ENCODE data around the gene TMEM45B.

TMEM45B gene

DNA sequence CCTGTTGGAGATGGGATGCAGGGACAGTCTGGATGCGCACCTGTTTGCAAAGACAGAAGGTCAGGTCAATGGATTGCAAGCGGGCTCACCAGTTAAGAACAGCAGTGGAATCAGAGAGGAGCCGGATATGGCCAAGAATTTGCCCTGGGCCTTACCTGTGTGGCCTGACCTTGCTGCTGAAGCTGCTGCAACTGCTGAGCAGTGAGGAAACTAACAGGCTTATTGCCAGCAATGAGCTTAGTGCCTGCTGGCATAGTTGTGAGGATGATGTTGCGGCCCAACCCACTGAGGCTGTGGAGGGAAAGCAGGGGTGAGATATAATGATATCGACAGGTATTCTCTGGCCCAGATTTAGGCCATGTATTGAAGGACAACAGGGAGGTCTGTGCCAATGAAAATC is 49.2 kb downstream of the TMEM45B start:
- TF ChIP-seq SIN3A (IDR thresholded peaks at IDR 0.05; ENCODE audit: borderline replicate concordance, insufficient read depth, low read length) = no peak
- no peak for TF ChIP-seq TAF1 (IDR thresholded peaks at IDR 0.05; ENCODE audit: borderline replicate concordance, insufficient read depth, low read length)
- TF ChIP-seq POLR2AphosphoS5 (IDR thresholded peaks at IDR 0.05; ENCODE audit: low read depth, low read length) = no peak
- TF ChIP-seq, protein P1, sequence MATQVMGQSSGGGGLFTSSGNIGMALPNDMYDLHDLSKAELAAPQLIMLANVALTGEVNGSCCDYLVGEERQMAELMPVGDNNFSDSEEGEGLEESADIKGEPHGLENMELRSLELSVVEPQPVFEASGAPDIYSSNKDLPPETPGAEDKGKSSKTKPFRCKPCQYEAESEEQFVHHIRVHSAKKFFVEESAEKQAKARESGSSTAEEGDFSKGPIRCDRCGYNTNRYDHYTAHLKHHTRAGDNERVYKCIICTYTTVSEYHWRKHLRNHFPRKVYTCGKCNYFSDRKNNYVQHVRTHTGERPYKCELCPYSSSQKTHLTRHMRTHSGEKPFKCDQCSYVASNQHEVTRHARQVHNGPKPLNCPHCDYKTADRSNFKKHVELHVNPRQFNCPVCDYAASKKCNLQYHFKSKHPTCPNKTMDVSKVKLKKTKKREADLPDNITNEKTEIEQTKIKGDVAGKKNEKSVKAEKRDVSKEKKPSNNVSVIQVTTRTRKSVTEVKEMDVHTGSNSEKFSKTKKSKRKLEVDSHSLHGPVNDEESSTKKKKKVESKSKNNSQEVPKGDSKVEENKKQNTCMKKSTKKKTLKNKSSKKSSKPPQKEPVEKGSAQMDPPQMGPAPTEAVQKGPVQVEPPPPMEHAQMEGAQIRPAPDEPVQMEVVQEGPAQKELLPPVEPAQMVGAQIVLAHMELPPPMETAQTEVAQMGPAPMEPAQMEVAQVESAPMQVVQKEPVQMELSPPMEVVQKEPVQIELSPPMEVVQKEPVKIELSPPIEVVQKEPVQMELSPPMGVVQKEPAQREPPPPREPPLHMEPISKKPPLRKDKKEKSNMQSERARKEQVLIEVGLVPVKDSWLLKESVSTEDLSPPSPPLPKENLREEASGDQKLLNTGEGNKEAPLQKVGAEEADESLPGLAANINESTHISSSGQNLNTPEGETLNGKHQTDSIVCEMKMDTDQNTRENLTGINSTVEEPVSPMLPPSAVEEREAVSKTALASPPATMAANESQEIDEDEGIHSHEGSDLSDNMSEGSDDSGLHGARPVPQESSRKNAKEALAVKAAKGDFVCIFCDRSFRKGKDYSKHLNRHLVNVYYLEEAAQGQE (IDR thresholded peaks at IDR 0.05; ENCODE audit: insufficient read depth in 1 of 2, low read depth in 2 of 2, low read length in 2 of 2) = no peak
- TF ChIP-seq FOXP2 (optimal IDR thresholded peaks at IDR 0.05; ENCODE audit: borderline replicate concordance, extremely low read depth, extremely low read length, insufficient read depth) = no peak

DNA sequence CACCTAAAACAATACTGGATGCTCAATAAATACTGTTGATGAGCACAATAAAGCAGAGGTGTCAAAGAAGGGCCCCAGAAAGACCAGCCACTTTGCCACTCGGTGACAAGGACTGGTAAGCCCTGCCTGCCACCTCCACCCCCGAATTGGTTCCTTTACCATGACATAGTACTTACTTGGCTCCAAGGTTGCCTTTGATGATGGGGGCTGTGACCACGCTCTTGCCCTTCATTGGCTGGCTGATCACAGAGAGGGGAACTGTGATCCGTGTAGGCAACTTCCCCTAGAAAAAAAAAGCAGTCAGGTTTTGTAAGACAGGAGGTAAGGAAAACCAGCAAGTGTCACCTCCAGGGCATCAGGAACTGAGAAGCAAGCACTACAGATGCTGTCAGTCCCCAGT is 50.1 kb downstream of the TMEM45B start:
- TF ChIP-seq, protein P1 (IDR thresholded peaks at IDR 0.05; ENCODE audit: insufficient read depth in 1 of 2, low read depth in 2 of 2, low read length in 2 of 2) = no peak
- TF ChIP-seq SIN3A (IDR thresholded peaks at IDR 0.05; ENCODE audit: borderline replicate concordance, insufficient read depth, low read length) = no peak
- TF ChIP-seq POLR2AphosphoS5 (IDR thresholded peaks at IDR 0.05; ENCODE audit: low read depth, low read length) = no peak
- TF ChIP-seq TAF1 (IDR thresholded peaks at IDR 0.05; ENCODE audit: borderline replicate concordance, insufficient read depth, low read length) = no peak
- TF ChIP-seq FOXP2 (optimal IDR thresholded peaks at IDR 0.05; ENCODE audit: borderline replicate concordance, extremely low read depth, extremely low read length, insufficient read depth) = no peak

DNA sequence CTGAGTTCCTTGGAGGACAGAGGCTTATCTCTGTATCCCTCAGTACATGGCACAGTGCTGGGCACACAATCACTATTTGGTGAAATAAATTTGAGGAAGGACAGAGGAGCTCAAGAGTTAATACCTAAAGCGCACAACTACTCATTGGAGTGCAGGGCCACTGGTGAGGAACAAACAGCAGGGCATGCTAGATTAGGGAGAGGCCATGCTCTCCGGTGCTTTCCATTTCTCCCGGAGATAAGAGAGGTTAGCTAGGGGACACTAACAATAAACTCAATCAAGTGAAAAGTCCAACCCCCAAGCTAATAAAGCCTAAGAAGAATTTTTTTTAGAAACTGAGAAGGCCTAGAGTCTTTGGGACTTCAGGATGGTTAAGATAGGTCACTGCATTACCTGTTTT is 50.7 kb downstream of the TMEM45B start:
- TF ChIP-seq, protein P1 (IDR thresholded peaks at IDR 0.05; ENCODE audit: insufficient read depth in 1 of 2, low read depth in 2 of 2, low read length in 2 of 2) = no peak
- no peak for TF ChIP-seq FOXP2 (optimal IDR thresholded peaks at IDR 0.05; ENCODE audit: borderline replicate concordance, extremely low read depth, extremely low read length, insufficient read depth)
- no peak for TF ChIP-seq SIN3A (IDR thresholded peaks at IDR 0.05; ENCODE audit: borderline replicate concordance, insufficient read depth, low read length)
- no peak for TF ChIP-seq POLR2AphosphoS5 (IDR thresholded peaks at IDR 0.05; ENCODE audit: low read depth, low read length)
- TF ChIP-seq TAF1 (IDR thresholded peaks at IDR 0.05; ENCODE audit: borderline replicate concordance, insufficient read depth, low read length) = no peak

DNA sequence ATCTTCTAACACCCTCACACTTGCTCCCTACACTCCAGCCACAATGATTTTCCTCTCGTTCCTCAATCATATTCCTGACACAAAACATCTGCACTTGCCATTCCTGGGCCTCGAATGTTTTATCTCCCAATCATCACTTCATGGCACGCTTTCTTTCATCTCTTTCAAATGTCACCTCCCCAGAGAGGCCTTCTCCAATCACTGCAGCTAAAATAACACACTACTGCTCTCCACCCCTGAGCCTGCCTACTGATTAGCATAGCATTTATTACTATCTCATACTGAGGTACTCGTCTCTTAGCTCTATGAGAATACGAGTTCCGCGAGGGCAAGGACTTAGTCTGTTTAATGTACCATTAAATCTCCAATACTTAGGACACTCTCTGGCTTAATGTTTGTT is 56.3 kb downstream of the TMEM45B start:
- TF ChIP-seq TAF1 (IDR thresholded peaks at IDR 0.05; ENCODE audit: borderline replicate concordance, insufficient read depth, low read length) (no peak), SIN3A (IDR thresholded peaks at IDR 0.05; ENCODE audit: borderline replicate concordance, insufficient read depth, low read length) (no peak), FOXP2 (optimal IDR thresholded peaks at IDR 0.05; ENCODE audit: borderline replicate concordance, extremely low read depth, extremely low read length, insufficient read depth) (no peak), POLR2AphosphoS5 (IDR thresholded peaks at IDR 0.05; ENCODE audit: low read depth, low read length) (no peak)
- TF ChIP-seq, protein P1 (IDR thresholded peaks at IDR 0.05; ENCODE audit: insufficient read depth in 1 of 2, low read depth in 2 of 2, low read length in 2 of 2) = no peak

DNA sequence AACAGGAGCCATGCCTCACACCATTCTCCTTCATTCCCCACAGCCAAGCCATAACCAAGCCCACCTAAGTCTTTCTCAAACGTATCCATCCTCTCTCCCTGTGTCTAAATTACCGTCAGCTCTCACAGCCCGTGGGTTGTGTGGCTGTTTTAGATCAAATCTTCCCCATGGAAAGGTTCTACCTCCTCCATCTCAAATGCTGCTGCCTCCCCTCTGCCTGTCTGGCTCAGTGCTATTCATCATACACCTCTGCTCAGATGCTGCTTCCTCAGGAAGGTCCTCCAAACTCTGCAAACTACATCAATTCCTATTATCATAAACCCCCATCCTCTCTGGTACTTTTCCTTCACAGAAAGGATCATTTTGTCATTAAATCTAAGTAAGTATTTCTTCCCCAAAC is 64.7 kb downstream of the TMEM45B start:
- TF ChIP-seq, protein P1 (IDR thresholded peaks at IDR 0.05; ENCODE audit: insufficient read depth in 1 of 2, low read depth in 2 of 2, low read length in 2 of 2) = no peak
- TF ChIP-seq POLR2AphosphoS5 (IDR thresholded peaks at IDR 0.05; ENCODE audit: low read depth, low read length) (no peak), TAF1 (IDR thresholded peaks at IDR 0.05; ENCODE audit: borderline replicate concordance, insufficient read depth, low read length) (no peak), SIN3A (IDR thresholded peaks at IDR 0.05; ENCODE audit: borderline replicate concordance, insufficient read depth, low read length) (no peak), FOXP2 (optimal IDR thresholded peaks at IDR 0.05; ENCODE audit: borderline replicate concordance, extremely low read depth, extremely low read length, insufficient read depth) (no peak)
